WTC11 (cell line): ENCODE data around the gene NCKAP5.

Experiments
- ATF1 ChIP-seq: sonication (generic); formaldehyde crosslinking; IDR thresholded peaks from 2 replicates; pipeline ENCODE4 v1.8.1; 2023; ENCODE audit warnings: mild to moderate bottlenecking, moderate library complexity, missing genetic modification reagents
- FOXJ3 ChIP-seq: sonication (generic); formaldehyde crosslinking; IDR thresholded peaks from 2 replicates; pipeline ENCODE4 v1.9.0; 2021; ENCODE audit warnings: missing genetic modification reagents, mild to moderate bottlenecking, borderline replicate concordance
- JUN ChIP-seq: sonication (generic); formaldehyde crosslinking; IDR thresholded peaks from 2 replicates; pipeline ENCODE4 v1.8.0; 2023; ENCODE audit warnings: mild to moderate bottlenecking, missing genetic modification reagents
- NFYB ChIP-seq: sonication (generic); formaldehyde crosslinking; conservative IDR thresholded peaks from 2 replicates; pipeline ENCODE4 v1.8.0; 2022; ENCODE audit warnings: low read depth, missing genetic modification reagents
- NR2C2 ChIP-seq: sonication (generic); formaldehyde crosslinking; IDR thresholded peaks from 2 replicates; pipeline ENCODE4 v1.8.0; 2022; ENCODE audit warnings: mild to moderate bottlenecking, missing genetic modification reagents
- NR3C1 ChIP-seq: sonication (generic); formaldehyde crosslinking; conservative IDR thresholded peaks from 2 replicates; pipeline ENCODE4 v1.8.1; 2023; ENCODE audit warnings: low read depth, mild to moderate bottlenecking, missing genetic modification reagents
- SP1 ChIP-seq: sonication (generic); formaldehyde crosslinking; conservative IDR thresholded peaks from 2 replicates; pipeline ENCODE4 v1.8.1; 2022; ENCODE audit warnings: missing genetic modification reagents
- ZNF138 ChIP-seq: sonication (generic); formaldehyde crosslinking; conservative IDR thresholded peaks from 2 replicates; pipeline ENCODE4 v1.8.1; 2022; ENCODE audit warnings: mild to moderate bottlenecking, moderate library complexity, missing genetic modification reagents
- ZNF232 ChIP-seq: sonication (generic); formaldehyde crosslinking; IDR thresholded peaks from 2 replicates; pipeline ENCODE4 v1.8.0; 2022; ENCODE audit warnings: mild to moderate bottlenecking, missing genetic modification reagents
- TF ChIP-seq, protein P1 (sequence below): fragments of 200-600 bp; IDR thresholded peaks from 2 replicates; pipeline ENCODE4 v1.8.0; 2022; ENCODE audit warnings: antibody characterized with exemption
- TF ChIP-seq, protein P2 (sequence below): sonication (generic); formaldehyde crosslinking; IDR thresholded peaks from 2 replicates; pipeline ENCODE4 v1.8.1; 2022; ENCODE audit warnings: mild to moderate bottlenecking, moderate library complexity, missing genetic modification reagents
- TF ChIP-seq, protein P3 (sequence below): sonication (generic); formaldehyde crosslinking; IDR thresholded peaks from 2 replicates; pipeline ENCODE4 v1.8.1; 2023; ENCODE audit warnings: mild to moderate bottlenecking, missing genetic modification reagents, borderline replicate concordance

DNA sequence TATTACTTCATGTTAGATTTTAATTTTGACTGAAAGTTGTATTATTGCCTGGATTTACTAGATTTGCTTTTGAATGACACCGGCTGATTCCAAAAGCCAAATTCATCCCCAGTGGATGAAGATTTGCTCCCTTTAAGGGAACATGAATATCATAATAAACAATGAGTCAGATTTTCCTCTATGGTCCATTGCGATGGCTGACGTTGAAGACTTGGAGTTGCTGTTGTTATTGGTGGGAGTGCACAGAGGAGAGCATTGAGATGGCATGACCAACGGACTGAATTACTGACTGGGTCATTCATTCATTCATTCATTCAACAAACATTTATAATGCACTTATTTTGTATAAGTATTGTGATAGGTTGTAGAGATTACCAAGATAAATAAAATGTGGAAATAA lies 864.9 kb downstream of the NCKAP5 start:
- TF ChIP-seq, protein P1, sequence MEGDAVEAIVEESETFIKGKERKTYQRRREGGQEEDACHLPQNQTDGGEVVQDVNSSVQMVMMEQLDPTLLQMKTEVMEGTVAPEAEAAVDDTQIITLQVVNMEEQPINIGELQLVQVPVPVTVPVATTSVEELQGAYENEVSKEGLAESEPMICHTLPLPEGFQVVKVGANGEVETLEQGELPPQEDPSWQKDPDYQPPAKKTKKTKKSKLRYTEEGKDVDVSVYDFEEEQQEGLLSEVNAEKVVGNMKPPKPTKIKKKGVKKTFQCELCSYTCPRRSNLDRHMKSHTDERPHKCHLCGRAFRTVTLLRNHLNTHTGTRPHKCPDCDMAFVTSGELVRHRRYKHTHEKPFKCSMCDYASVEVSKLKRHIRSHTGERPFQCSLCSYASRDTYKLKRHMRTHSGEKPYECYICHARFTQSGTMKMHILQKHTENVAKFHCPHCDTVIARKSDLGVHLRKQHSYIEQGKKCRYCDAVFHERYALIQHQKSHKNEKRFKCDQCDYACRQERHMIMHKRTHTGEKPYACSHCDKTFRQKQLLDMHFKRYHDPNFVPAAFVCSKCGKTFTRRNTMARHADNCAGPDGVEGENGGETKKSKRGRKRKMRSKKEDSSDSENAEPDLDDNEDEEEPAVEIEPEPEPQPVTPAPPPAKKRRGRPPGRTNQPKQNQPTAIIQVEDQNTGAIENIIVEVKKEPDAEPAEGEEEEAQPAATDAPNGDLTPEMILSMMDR = no peak
- TF ChIP-seq NFYB (no peak), ZNF138 (CRISPR knock-in tag) (no peak), ZNF232 (CRISPR knock-in tag) (no peak), NR2C2 (CRISPR knock-in tag) (no peak), JUN (CRISPR knock-in tag) (no peak), NR3C1 (CRISPR knock-in tag) (no peak), FOXJ3 (CRISPR knock-in tag) (no peak), ATF1 (CRISPR knock-in tag) (no peak), SP1 (no peak)
- TF ChIP-seq, protein P2, sequence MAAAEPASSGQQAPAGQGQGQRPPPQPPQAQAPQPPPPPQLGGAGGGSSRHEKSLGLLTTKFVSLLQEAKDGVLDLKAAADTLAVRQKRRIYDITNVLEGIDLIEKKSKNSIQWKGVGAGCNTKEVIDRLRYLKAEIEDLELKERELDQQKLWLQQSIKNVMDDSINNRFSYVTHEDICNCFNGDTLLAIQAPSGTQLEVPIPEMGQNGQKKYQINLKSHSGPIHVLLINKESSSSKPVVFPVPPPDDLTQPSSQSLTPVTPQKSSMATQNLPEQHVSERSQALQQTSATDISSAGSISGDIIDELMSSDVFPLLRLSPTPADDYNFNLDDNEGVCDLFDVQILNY = no peak
- TF ChIP-seq, protein P3, sequence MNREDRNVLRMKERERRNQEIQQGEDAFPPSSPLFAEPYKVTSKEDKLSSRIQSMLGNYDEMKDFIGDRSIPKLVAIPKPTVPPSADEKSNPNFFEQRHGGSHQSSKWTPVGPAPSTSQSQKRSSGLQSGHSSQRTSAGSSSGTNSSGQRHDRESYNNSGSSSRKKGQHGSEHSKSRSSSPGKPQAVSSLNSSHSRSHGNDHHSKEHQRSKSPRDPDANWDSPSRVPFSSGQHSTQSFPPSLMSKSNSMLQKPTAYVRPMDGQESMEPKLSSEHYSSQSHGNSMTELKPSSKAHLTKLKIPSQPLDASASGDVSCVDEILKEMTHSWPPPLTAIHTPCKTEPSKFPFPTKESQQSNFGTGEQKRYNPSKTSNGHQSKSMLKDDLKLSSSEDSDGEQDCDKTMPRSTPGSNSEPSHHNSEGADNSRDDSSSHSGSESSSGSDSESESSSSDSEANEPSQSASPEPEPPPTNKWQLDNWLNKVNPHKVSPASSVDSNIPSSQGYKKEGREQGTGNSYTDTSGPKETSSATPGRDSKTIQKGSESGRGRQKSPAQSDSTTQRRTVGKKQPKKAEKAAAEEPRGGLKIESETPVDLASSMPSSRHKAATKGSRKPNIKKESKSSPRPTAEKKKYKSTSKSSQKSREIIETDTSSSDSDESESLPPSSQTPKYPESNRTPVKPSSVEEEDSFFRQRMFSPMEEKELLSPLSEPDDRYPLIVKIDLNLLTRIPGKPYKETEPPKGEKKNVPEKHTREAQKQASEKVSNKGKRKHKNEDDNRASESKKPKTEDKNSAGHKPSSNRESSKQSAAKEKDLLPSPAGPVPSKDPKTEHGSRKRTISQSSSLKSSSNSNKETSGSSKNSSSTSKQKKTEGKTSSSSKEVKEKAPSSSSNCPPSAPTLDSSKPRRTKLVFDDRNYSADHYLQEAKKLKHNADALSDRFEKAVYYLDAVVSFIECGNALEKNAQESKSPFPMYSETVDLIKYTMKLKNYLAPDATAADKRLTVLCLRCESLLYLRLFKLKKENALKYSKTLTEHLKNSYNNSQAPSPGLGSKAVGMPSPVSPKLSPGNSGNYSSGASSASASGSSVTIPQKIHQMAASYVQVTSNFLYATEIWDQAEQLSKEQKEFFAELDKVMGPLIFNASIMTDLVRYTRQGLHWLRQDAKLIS = no peak
